ENCODE results near the gene CCDC197.

The CCDC197 gene

GRCh38 chr14:94045101-94045500 is 48.0 kb downstream of the CCDC197 start:
- DNase-seq = no peak

DNA sequence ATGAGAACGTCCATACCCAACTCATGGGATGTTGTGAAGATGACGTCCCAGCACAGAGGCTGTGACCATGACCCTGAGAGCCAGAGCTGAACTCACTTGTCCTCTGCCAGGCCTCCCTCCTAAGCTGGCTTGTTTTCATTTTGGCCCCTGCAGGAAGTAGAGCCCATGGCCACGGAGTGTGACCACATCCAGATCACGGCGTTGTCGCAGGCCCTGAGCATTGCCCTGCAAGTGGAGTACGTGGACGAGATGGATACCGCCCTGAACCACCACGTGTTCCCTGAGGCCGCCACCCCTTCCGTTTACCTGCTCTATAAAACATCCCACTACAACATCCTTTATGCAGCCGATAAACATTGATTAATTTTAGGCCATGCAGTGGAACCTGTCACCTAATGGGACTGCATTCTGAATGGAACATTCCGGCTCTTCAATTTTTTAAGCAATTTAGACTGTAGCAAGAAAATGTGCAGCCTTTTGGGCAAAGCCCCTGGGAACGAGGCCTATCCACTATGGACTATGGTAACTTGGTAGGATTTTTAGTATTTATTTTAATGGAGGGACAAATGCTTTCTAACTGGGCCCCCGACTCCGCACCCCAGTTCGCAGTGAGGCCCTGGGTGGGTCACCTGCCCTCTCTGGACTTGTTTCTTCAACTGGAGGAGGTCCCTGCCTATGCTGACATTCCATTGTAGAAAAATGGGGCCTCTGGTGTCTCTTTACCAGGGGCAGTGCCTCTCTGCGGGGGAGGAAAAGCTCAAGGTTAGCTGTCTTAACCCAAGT is 48.7 kb downstream of the CCDC197 start:
- DNase-seq = no peak

DNA sequence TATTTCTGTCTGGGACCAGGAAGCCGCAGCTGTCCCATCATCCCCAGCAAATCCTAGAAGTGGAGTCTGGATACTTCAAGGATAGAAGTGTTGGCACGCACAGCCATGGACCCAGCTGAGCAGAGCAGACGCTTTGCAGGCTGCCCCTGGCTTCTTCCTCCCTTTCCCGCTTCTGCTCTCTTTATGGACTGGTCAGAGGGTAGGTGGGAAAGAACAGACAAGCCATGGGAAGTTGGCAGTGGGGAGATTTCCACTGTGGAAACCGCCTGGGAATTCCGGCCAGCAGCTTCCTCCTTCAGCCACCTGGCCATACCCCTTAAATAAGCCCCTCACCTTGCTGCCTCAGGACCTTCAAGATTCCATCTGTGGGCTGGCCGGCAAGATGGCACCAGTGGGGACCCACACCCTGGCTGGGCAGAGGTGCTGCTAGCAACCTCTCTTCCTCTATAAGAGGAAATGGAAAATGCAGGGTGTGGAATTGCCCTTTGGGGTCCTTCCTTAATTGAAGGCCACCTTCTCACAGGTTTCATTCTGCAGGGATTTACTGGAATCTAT is 49.7 kb downstream of the CCDC197 start:
- DNase-seq = no peak

DNA sequence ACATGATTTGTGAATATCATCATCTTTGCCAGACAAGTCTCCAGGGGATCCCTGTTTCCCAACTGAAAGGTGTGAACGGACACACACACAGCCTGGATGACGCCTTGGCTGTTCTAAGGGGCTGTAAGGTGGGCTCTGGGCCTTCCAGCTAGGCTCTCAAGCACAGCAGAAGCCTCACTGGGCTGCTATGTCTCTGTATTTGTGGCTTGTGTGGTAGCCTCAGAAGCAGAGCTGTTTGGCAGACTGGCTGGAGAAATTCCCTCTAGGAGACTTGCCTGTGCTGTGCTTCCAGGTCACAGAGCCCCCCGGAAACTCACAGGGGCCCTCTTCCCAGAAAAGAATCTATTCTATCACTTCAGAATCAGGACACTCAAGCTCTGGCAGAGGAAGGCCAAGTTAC is 50.5 kb downstream of the CCDC197 start:
- no peak for DNase-seq

- no peak for DNase-seq
These were observed 51.9 kb downstream of the CCDC197 start for GRCh38 chr14:94048691-94049624.

GRCh38 chr14:94049625-94050023 is 52.5 kb downstream of the CCDC197 start:
- DNase-seq = no peak

DNA sequence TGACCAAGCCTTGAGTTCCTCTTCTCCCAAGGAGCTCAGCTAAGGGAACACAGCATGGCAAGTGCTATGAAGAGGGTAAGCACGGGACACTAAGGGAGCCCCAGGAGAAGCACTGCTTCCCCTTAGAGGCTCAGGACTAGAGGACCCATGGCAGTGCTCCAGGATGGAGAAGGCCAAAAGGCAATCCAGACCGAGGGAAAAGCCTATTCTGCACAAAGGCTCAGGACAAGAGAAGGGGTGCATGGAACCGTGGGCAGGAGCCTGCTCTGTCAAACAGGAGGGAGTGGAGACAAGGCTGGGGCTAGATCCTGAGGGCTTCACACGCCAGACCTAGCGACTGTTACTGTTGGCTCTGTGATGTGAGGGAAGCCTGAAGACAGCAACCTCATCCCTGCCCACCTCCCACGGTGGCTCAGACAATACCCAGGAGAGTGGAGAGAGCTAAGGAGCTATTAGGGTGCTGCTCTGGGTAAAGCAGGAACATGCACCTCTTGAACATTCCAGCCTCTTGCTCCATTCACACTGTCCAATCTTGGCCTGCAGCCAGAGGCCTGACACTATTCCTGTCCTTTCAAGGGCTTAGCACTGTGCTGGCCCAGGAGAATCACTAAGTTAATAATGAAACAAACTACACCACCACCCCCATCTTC is 53.3 kb downstream of the CCDC197 start:
- DNase-seq = no peak

- no peak for DNase-seq
These were observed 54.0 kb downstream of the CCDC197 start for GRCh38 chr14:94051115-94051514.

- DNase-seq = no peak
These were observed 54.7 kb downstream of the CCDC197 start for GRCh38 chr14:94051779-94052178.

DNA sequence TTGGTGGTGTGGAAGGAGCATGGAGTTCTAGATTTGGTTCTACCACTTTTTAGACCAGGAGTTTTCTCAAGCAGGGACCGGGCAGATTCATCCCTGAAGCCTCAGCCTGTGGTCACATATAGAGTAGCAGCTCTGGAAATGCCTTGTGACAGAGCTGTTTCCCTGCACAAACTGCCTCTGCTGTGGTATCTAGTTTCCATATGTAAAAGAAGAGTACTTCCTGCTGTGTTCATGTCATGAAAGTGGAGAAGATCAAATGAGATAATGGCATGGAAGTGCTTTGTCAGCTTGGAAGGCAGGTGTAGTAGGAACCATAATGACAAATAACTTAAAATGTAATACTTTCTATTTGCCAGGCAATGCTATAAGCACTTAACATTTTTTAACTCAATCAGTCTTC is 55.1 kb downstream of the CCDC197 start:
- no peak for DNase-seq

- DNase-seq = no peak
These were observed 55.6 kb downstream of the CCDC197 start for GRCh38 chr14:94052662-94053061.

DNA sequence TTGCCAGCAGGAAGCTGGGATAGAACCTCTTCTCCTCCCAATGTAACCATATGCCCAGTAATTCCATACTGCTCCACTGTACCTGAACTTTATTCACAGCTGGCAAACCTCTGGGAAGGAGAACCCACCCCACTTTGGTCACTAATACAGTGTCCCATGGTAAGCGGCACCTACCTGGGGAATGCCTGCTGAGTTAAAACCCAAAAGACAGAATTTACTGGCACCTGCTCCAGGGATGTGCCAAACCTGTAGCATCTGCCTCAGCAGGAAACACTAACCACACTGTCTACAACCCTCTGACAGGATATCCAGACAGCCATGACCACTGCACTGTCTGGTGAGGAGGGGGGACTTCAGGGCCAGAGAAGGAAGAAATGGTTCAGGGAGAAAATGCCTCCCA is 57.3 kb downstream of the CCDC197 start:
- DNase-seq = no peak

DNA sequence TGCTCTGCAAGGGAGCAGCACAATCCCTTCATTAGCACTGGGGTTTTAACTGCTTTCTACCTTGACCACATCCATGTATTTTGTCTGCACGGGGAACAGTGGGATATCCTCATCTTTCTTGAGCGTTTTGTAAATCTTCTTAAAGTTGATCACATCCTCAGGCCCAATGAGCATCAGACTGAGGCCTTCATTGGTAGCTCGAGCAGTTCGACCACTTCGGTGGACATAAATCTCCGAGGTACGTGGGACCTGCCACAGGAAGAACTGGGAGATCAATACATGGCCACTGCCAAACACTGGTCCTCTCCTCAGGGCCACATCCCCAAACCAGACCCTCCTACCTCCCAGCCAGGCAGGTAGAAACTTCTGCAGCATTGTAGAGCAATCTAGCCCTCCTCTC is 57.8 kb downstream of the CCDC197 start:
- DNase-seq = no peak

DNA sequence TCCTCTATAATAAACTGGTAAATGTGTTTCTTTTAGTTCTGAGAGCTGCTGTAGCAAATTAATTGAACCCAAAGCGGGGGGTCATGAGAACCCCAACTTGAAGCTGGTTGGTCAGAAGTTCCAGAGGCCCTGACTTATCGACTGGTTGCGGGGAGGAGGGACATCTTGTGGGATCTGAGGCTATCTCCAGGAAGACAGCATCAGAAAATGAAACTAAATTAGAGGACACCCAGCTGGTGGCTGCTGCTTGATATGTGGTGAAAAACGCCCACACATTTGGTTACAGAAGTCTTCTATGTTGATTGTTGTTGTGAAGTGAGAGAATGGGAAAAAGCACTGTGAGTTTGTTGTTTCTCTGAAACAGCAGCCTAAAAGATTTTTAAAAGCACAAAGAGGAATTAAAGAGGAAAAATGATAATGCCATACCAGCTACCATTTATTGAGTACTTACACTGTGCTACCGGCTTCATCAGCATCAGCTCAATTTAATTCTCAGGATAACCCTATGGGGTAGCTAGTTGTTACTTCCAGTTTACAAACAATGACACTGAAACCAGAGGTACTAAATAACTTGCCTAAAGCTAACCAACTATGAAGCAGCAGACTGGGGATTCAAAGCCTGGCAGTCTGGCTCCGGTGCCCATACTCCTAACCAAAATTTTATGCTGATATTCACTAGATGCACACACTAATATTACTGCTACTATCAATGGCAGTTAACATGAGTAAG is 59.6 kb downstream of the CCDC197 start:
- DNase-seq = peak; percentile 30 to 62 (median 33)

GRCh38 chr14:94058128-94058673 is 61.1 kb downstream of the CCDC197 start:
- no peak for DNase-seq

Data from suppressor macrophage treated with lipopolysaccharide for 1 hour (primary cell).